ENCODE results near the gene ZNF680. TPM values are rescaled to one million over a fixed set of nuclear protein-coding genes. Genes with fewer than 3 reads are reported as not detected.

The ZNF680 gene
- total and polyA plus RNA-seq, 2 experiments from 2014 or later = 5.0 to 6.6 TPM

DNA sequence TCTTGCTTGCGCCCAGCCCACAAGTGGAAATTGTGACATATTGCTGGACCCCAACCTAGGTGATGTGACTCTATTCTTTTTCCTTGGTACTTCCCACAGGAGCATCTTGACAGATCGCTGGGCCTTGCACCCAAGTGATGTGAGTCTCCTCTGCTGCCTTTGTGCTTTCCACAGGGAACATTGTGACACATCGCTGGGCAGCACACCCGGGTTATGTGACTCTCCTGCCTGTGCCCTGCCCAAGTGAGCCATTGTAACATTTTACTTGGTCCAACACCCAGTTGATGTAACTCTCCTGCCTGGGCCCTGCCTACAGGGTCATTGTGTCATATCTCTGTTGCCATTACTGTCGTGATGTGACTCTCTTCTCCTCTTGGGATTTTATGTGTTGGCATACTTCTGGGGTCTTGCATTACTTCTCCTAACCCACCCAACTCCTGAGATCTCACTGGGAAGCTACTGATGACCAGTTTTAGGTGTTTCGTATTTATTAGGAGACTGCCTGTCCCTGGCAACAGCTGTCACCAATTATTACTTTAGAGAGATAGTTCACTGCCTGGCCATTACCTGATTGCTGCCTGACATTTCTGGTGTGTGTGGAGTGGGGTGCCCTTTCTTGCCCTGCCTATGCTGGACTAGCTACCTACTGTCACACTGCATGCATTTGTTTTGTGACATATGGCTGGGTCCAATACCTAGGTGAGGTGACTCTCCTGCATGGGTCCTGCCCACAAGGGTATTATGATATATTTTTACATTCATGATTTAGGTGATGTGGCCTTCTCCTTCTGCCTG is 45.4 kb upstream of the ZNF680 start:
- H3K27ac ChIP-seq = no peak overlapping the region
- H3K9me2 ChIP-seq (ENCODE audit: insufficient read depth) = no peaks in the 10 kb centered on the region
- no peaks in the 10 kb centered on the region for H3K79me2 ChIP-seq (ENCODE audit: insufficient read depth)
- no peak overlapping the region for H3K9ac ChIP-seq
- H3K9me3 ChIP-seq (ENCODE audit: low read depth) = no peaks in the 10 kb centered on the region
- no peak for DNase-seq
- no peaks in the 10 kb centered on the region for H3K36me3 ChIP-seq (ENCODE audit: low read depth)
- no peaks in the 10 kb centered on the region for H3K27me3 ChIP-seq (replicated peaks; ENCODE audit: insufficient read depth)
- in situ Hi-C loops (cut with MboI) = loop anchor here (25.0 kb wide), 1 partner anchor 1596 kb away; no protein-coding TSS in a partner anchor
- no peak overlapping the region for H3K4me2 ChIP-seq (ENCODE audit: unreplicated experiment)
- TF ChIP-seq EZH2 (IDR thresholded peaks at IDR 0.05; ENCODE audit: insufficient read depth, poor library complexity, severe bottlenecking) (no peak), EZH2phosphoT487 (IDR thresholded peaks at IDR 0.05; ENCODE audit: insufficient read depth, low read depth) (no peak)
- no peak overlapping the region for H3K4me3 ChIP-seq
- WGBS, 2 experiments (ENCODE audit: low coverage in 1 of 2, low lambda C conversion rate in 2 of 2, missing lambda C conversion rate in 2 of 2) = 63 to 67% methylated on average over 6 of the region's 6 CpGs
- H3F3A ChIP-seq (ENCODE audit: insufficient read depth) = no peaks in the 10 kb centered on the region
- H4K20me1 ChIP-seq (ENCODE audit: insufficient read depth) = no peaks in the 10 kb centered on the region
- H2AFZ ChIP-seq = no peak overlapping the region
- H3K4me1 ChIP-seq (ENCODE audit: insufficient read depth) = no peaks in the 10 kb centered on the region

DNA sequence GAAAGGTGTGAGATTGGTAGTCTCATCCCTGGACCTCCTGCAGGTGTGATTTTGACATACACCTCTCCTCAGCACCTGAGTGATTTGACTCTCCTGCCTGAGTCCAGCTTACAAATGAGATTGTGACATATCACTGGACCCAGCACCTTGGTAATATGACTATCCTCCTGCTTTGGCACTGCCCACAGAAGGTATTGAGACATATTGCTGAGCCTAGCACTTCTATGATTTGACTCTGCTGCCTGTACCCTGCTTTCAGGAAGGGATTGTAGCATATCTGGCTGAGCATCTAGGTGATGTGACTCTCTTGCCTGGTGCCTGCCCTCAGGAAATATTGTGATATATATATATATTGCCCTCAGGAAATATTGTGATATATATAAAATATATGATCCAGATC is 43.5 kb upstream of the ZNF680 start:
- Histone ChIP-seq H3K27me3 (replicated peaks; ENCODE audit: insufficient read depth) (no peaks in the 10 kb centered on the region), H3K36me3 (ENCODE audit: low read depth) (no peaks in the 10 kb centered on the region), H3K4me3 (no peak overlapping the region), H2AFZ (no peak overlapping the region), H3K9me2 (ENCODE audit: insufficient read depth) (no peaks in the 10 kb centered on the region), H3K9ac (no peak overlapping the region), H3K79me2 (ENCODE audit: insufficient read depth) (no peaks in the 10 kb centered on the region), H3K4me1 (ENCODE audit: insufficient read depth) (no peaks in the 10 kb centered on the region), H4K20me1 (ENCODE audit: insufficient read depth) (no peaks in the 10 kb centered on the region), H3K4me2 (ENCODE audit: unreplicated experiment) (no peak overlapping the region), H3F3A (ENCODE audit: insufficient read depth) (no peaks in the 10 kb centered on the region), H3K27ac (no peak overlapping the region), H3K9me3 (ENCODE audit: low read depth) (no peaks in the 10 kb centered on the region)
- in situ Hi-C loops (cut with MboI) = loop anchor here (25.0 kb wide), 1 partner anchor 1594 kb away; no protein-coding TSS in a partner anchor
- no peak for DNase-seq
- TF ChIP-seq EZH2 (IDR thresholded peaks at IDR 0.05; ENCODE audit: insufficient read depth, poor library complexity, severe bottlenecking) = no peak
- no peak for TF ChIP-seq EZH2phosphoT487 (IDR thresholded peaks at IDR 0.05; ENCODE audit: insufficient read depth, low read depth)

DNA sequence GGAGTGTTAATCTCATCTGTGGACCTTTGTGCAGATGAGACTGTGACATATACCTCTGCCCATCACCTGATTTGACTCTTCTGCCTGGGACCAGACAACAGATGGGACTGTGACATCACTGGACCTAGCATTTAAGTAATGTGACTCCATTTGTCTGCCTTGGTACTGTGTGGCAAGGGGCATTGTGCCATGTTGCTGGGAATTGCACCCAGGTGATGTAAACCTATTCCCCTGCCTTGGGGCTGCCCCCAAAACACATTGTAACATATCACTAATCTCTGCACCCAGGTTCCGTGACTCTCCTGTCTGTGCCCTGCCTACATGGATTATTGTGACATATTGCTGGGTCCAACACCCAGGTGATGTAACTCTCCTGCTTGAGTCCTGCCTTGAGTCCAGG is 40.4 kb upstream of the ZNF680 start:
- 75 to 80% methylated on average over 1 of the region's 1 CpG for whole genome bisulfite sequencing, 2 experiments (ENCODE audit: low coverage in 1 of 2, low lambda C conversion rate in 2 of 2, missing lambda C conversion rate in 2 of 2)
- in situ Hi-C loops (cut with MboI) = loop anchor here (25.0 kb wide), 1 partner anchor 1591 kb away; no protein-coding TSS in a partner anchor

DNA sequence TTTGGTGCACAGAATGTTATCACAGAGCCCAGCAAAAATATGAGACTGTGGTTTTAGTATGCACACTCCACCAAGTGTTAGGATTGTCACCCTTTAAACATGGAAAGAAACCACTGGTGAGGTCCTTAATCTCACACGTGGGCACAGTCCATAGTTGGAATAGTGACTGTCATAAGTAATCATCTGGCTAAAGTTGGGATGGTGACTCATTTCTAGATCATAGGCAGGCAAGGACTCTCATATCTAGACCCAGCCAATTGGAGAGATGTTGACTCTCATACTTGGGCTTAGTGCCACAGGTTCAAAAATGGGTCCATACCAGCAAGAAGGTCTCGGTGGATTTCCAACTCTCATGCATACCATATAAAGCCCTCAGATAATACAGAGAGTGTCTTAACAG is 39.6 kb upstream of the ZNF680 start:
- Histone ChIP-seq H3K9me2 (ENCODE audit: insufficient read depth) (no peaks in the 10 kb centered on the region), H3K36me3 (ENCODE audit: low read depth) (no peaks in the 10 kb centered on the region), H2AFZ (no peak overlapping the region), H3K9me3 (ENCODE audit: low read depth) (no peaks in the 10 kb centered on the region), H3F3A (ENCODE audit: insufficient read depth) (no peaks in the 10 kb centered on the region), H3K79me2 (ENCODE audit: insufficient read depth) (no peaks in the 10 kb centered on the region), H3K27me3 (replicated peaks; ENCODE audit: insufficient read depth) (no peaks in the 10 kb centered on the region), H3K4me3 (no peak overlapping the region), H3K9ac (no peak overlapping the region), H3K4me2 (ENCODE audit: unreplicated experiment) (no peak overlapping the region), H3K4me1 (ENCODE audit: insufficient read depth) (no peaks in the 10 kb centered on the region), H4K20me1 (ENCODE audit: insufficient read depth) (no peaks in the 10 kb centered on the region), H3K27ac (no peak overlapping the region)
- TF ChIP-seq EZH2 (IDR thresholded peaks at IDR 0.05; ENCODE audit: insufficient read depth, poor library complexity, severe bottlenecking) (no peak), EZH2phosphoT487 (IDR thresholded peaks at IDR 0.05; ENCODE audit: insufficient read depth, low read depth) (no peak)
- 41 to 46% methylated on average over 2 of the region's 2 CpGs for WGBS, 2 experiments (ENCODE audit: low coverage in 1 of 2, low lambda C conversion rate in 2 of 2, missing lambda C conversion rate in 2 of 2)
- in situ Hi-C loops (cut with MboI) = loop anchor here (25.0 kb wide), 1 partner anchor 1590 kb away; no protein-coding TSS in a partner anchor
- DNase-seq = peak; percentile 23

More for the DNA sequence above, 40.4 kb upstream of the ZNF680 start:
- Histone ChIP-seq H3K9me2 (ENCODE audit: insufficient read depth) (no peaks in the 10 kb centered on the region), H3K79me2 (ENCODE audit: insufficient read depth) (no peaks in the 10 kb centered on the region), H3K4me1 (ENCODE audit: insufficient read depth) (no peaks in the 10 kb centered on the region), H3K4me3 (no peak overlapping the region), H3K27ac (no peak overlapping the region), H3K9ac (no peak overlapping the region), H3K9me3 (ENCODE audit: low read depth) (no peaks in the 10 kb centered on the region), H3K36me3 (ENCODE audit: low read depth) (no peaks in the 10 kb centered on the region), H3K4me2 (ENCODE audit: unreplicated experiment) (no peak overlapping the region), H4K20me1 (ENCODE audit: insufficient read depth) (no peaks in the 10 kb centered on the region), H3F3A (ENCODE audit: insufficient read depth) (no peaks in the 10 kb centered on the region), H3K27me3 (replicated peaks; ENCODE audit: insufficient read depth) (no peaks in the 10 kb centered on the region), H2AFZ (no peak overlapping the region)
- TF ChIP-seq EZH2phosphoT487 (IDR thresholded peaks at IDR 0.05; ENCODE audit: insufficient read depth, low read depth) (no peak), EZH2 (IDR thresholded peaks at IDR 0.05; ENCODE audit: insufficient read depth, poor library complexity, severe bottlenecking) (no peak)
- DNase-seq = no peak

All from GM23248 (cell line).